Kidney epithelial cell (primary cell): ENCODE results near the gene MEIOB. TPM values are rescaled to one million over a fixed set of nuclear protein-coding genes. Genes with fewer than 3 reads are reported as not detected.

Experiments
- DNase-seq: peaks from one replicate; pipeline ENCODE4 v3.0.0-alpha.2; 2010; ENCODE audit warnings: low read depth
- H3K27me3 ChIP-seq: 2 replicates; pipeline ENCODE4 v1.6.0; 2011; ENCODE audit warnings: low read length; ENCODE audit not compliant: control insufficient read depth, insufficient read depth
- H3K36me3 ChIP-seq: 2 replicates; pipeline ENCODE4 v1.5.1; 2011; ENCODE audit warnings: low read length; ENCODE audit not compliant: control insufficient read depth, insufficient read depth
- H3K4me3 ChIP-seq: 2 replicates; pipeline ENCODE4 v1.5.1; 2011; ENCODE audit warnings: low read depth, mild to moderate bottlenecking, control low read depth, low read length
- total RNA-seq: library from RNA; depleted of rRNA; stranded (reverse); fragments of >200 nt; gene quantifications from 2 replicates; pipeline ENCODE4 v1.2.3, GENCODE V29; 2015
- TF ChIP-seq, protein P1 (sequence below): IDR thresholded peaks from 2 replicates; pipeline ENCODE4 v1.5.1; 2011; ENCODE audit warnings: mild to moderate bottlenecking, moderate library complexity, low read length, control low read depth, inconsistent platforms; ENCODE audit not compliant: insufficient read depth, poor library complexity, severe bottlenecking

The MEIOB gene
- total RNA-seq, 1 donor from 2014 or later: 6.2 TPM

DNA sequence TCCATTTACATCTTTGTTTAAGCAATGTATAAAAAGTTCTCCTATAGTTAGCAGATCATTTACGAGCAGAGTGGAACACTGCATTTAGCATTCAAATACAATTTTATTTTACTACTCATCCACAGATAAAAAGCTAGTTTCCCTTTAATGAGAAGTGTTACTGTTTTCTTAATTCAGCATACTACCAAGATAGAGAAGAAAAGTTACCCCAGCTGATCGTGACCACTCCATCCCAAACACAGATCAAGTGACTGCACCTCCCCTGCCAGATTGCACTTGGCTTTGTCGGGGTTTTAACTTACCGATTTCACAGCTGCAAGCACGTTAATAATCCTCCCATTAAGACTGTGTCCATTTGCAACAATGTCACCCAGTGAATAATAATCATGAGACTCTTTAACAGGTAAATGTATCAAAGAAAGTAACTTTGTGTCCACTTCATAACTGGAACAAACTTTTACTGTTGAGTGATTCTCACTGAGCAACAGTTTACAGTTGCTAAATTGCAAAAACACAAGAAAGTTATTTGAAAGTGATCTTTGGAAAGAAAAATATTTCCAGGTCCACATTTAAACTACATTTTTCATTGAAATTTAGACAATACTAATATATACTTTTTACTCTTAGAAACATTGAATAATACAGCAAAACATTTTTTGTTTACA, 14.4 kb downstream of the MEIOB start:
- Histone ChIP-seq H3K27me3 (peaks cover 15% of the 10 kb centered on the region), H3K4me3 (no peak overlapping the region), H3K36me3 (no peaks in the 10 kb centered on the region)
- TF ChIP-seq, protein P1, sequence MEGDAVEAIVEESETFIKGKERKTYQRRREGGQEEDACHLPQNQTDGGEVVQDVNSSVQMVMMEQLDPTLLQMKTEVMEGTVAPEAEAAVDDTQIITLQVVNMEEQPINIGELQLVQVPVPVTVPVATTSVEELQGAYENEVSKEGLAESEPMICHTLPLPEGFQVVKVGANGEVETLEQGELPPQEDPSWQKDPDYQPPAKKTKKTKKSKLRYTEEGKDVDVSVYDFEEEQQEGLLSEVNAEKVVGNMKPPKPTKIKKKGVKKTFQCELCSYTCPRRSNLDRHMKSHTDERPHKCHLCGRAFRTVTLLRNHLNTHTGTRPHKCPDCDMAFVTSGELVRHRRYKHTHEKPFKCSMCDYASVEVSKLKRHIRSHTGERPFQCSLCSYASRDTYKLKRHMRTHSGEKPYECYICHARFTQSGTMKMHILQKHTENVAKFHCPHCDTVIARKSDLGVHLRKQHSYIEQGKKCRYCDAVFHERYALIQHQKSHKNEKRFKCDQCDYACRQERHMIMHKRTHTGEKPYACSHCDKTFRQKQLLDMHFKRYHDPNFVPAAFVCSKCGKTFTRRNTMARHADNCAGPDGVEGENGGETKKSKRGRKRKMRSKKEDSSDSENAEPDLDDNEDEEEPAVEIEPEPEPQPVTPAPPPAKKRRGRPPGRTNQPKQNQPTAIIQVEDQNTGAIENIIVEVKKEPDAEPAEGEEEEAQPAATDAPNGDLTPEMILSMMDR: no peak
- no peak for DNase-seq

DNA sequence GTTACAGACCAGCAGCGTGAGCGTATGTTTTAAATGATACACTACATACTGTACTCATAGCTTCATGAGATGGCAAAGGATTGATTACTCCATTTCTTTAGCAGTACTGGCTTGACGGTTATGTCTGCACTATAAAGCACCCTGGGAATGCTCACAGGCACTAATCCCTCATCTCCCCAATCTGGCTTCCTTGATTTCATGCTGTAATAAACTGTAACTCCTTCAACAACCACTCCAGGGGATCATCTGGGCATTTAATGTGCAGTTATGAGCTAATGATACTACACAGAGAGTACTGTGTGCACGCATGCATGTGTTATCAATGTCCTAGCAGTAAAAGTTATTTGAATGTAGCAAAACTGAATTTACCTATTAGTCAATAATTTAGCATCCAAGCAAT, 20.2 kb downstream of the MEIOB start:
- Histone ChIP-seq H3K36me3 (no peaks in the 10 kb centered on the region), H3K27me3 (peaks cover 1% of the 10 kb centered on the region), H3K4me3 (no peak overlapping the region)
- TF ChIP-seq, protein P1: no peak
- no peak for DNase-seq

DNA sequence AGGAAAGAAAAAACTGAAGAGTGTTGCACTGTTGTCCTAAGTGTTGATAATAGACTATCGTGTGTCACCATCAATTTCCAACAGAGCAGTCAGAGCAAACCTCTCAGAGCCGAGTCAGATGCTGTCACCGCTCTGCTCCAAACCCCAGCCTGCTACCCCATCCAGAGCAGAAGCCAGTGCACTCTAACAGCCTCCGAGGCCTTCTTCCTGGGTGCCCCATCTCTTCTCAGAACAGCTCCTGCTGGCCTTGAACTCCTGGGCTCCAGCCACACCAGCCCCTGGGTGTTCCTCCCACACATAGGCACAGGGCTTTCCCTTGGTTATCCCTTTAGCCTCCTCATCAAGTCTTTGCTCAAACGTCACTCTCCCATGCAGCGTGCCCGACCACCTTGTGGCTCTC, 21.0 kb downstream of the MEIOB start:
- no peak overlapping the region for H3K4me3 ChIP-seq
- no peaks in the 10 kb centered on the region for H3K27me3 ChIP-seq
- no peak for DNase-seq
- no peaks in the 10 kb centered on the region for H3K36me3 ChIP-seq
- TF ChIP-seq, protein P1: no peak

DNA sequence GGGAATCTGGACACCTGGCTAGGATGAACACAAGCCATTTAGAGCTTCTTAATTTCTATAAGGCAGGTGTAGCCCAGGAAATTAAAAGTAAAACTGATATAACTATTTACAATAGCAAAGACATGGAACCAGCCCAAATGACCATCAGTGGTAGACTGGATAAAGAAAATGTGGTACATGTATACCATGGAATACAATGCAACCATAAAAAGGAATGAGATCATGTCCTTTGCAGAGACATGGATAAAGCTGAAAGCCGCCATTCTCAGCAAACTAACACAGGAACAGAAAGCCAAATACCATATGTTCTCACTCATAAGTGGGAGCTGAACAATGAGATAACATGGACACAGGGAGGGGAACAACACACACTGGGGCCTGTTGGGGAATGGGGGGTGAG, 25.5 kb downstream of the MEIOB start:
- no peak for DNase-seq
- Histone ChIP-seq H3K4me3 (no peak overlapping the region), H3K27me3 (no peaks in the 10 kb centered on the region), H3K36me3 (no peaks in the 10 kb centered on the region)
- TF ChIP-seq, protein P1: no peak

DNA sequence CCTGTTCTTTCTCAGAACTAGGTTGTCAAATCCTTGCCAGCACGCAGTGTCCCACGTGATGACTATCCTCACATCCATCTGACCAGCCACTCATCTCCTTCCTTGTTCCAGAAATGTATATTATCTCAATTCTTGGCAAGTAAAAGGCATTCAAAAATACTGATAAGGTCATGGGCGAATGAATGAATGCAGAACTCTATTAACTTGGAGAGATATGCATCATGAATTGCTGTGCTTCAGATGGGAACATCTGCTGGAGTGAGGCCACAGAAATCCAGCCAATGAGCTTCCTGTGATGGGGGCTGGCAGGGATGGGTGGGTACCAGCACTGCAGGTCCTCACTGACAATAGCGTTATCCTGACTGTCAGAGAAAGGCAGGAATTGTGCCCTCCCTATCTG, 26.0 kb downstream of the MEIOB start:
- Histone ChIP-seq H3K27me3 (no peaks in the 10 kb centered on the region), H3K4me3 (no peak overlapping the region), H3K36me3 (no peaks in the 10 kb centered on the region)
- DNase-seq: no peak
- TF ChIP-seq, protein P1: no peak

DNA sequence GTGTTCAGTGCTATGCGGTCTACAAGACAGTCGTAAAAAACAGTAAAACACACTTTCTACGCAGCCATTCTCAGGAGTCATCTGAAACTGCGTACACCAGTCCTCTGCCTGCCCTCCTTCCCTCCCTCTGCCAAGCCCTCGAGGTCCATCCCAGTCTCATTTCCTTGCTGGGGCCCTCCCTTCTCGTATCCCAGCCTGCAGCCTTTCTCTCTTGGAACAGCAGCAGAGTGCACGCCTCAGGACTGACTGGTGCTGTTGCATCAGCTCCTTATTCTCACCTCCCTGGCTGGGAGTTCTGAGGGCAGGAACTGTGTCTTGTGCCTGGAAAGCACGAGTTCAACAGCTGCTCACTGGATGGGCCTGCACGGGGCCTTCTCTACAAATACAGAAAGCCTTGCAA, 32.4 kb downstream of the MEIOB start:
- no peaks in the 10 kb centered on the region for H3K36me3 ChIP-seq
- DNase-seq: no peak
- TF ChIP-seq, protein P1: no peak
- H3K4me3 ChIP-seq: no peak overlapping the region
- H3K27me3 ChIP-seq: no peaks in the 10 kb centered on the region
